Fibroblast of skin of left quadriceps (primary cell): ENCODE measurements around the gene DFFB.

Source experiments
- DNase-seq, 2 experiments: peaks; one replicate each; pipeline ENCODE4 v3.0.0-alpha.2; 2013; ENCODE audit warnings: low read depth in 2 of 2

Gene DFFB

GRCh38 chr1:3872546-3872945 is 15.3 kb downstream of the DFFB start:
- no peak for DNase-seq

DNA sequence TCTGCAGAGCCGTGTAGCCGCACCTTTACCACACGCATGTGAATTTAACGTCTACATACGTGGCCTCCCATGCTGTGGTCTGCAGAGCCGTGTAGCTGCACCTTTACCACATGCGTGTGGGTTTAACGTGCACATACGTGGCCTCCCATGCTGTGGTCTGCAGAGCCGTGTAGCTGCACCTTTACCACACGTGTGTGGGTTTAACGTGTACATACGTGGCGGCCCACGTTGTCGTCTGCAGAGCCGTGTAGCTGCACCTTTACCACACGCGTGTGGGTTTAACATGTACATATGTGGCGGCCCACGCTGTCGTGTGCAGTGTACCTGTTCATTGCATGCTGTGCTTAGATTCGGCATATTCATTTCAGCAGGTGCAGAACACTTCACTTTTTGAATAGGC is 17.5 kb downstream of the DFFB start:
- DNase-seq = no peak

DNA sequence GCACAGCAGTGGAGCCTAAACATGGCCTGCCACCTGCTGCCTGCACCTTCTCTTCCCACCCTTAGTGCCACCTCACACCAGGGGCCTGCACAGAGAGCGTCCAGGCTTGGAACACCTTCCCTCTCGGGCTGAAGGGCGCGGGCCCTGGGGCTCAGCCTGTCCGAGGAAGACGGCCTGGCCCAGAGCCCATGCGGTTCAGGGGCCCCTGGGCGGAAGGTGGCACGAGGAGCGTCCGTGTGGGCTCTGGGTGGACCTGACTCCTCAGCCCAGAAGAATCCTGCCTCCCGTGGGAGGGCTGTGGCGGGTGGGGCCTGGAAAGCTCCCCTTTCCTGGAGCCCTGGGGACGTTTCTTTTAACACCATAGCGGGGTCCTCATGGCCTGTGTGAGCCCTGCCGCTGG is 19.4 kb downstream of the DFFB start:
- no peak for DNase-seq

DNA sequence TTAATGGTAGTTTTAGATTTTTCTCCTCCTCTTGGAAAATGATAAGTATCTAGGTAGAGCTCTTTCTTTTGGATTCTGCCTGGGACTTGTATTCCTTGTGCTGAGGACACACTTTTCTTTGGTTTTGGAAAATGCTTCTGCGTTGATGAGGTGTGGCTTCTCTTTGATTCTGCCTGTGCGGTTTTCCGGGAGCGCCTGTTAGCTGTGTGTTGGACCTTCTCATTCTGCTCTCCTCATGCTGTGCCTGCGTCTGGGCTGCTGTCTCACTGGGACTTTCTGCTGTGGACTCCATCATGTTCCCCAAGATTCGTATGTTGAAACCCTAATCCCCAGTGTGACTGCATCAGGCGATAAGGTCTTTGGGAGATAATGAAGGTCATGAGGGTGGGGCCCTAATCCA is 21.8 kb downstream of the DFFB start:
- no peak for DNase-seq

DNA sequence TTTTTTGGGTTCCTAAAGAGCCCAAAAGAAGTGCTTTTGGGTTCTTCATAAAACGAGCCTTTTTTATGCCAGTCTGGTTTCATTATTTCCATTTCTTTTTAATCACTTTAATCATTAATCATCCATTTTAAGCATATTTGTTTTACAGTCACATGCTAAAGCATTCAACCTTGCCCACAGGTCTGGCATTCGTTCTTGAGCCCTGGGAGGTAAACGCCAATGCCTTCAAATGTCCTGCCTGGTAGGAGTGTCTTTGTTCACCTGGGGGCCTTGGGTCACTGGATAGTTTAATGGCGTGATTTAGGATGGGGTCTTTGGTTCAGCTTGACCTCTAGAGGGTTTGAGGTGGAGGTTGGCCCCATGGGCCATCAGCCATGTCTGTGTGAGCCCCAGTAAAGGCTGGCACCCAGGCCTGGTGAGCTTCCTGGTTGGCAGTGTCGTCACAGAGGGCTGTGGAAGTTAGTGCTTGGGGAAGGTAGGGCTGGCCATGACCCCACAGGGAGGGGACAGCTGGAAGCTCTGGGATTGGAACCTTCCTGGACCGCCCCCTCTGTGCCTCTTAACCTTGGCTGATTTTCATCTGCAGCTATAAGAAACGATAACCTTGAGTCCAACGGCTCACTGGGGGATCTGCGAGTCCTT is 22.6 kb downstream of the DFFB start:
- no peak for DNase-seq

GRCh38 chr1:3880429-3881192 is 23.3 kb downstream of the DFFB start:
- DNase-seq = no peak

DNA sequence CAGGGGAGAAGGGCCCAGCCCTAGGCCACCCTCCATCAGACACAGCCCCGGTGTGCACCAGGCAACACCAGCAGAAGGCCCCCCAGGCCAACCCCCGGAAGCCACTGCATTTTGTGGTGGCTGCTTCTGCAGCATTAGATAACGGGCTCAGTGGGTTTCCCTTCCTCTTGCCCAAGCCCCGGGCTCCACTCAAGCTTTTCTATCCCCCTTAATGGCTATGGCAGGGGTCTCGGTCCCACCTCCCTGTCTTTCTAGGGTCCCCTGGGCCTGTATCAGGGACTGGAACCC is 23.9 kb downstream of the DFFB start:
- no peak for DNase-seq

- DNase-seq = no peak
These were observed 26.1 kb downstream of the DFFB start for GRCh38 chr1:3883194-3883925.

GRCh38 chr1:3884966-3885365 is 27.7 kb downstream of the DFFB start:
- no peak for DNase-seq

DNA sequence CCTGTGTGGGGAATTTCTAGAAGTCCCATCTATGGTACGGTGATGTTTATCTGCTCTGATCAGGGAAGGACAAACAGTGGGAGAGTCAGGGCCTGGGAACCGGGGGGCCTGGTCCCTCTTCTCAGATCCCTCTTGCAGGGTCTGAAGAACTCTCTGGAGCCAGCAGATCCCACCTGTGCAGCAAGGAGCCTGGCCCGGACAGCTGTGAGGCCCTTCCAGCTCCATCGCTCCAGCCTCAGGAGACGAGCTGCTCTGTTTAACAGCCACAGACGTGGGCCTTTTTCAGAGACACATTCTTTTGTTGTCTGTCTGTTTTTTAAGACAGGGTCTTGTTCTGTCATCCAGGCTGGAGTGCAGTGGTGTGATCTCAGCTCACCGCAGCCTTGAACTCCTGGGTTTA is 28.3 kb downstream of the DFFB start:
- no peak for DNase-seq

DNA sequence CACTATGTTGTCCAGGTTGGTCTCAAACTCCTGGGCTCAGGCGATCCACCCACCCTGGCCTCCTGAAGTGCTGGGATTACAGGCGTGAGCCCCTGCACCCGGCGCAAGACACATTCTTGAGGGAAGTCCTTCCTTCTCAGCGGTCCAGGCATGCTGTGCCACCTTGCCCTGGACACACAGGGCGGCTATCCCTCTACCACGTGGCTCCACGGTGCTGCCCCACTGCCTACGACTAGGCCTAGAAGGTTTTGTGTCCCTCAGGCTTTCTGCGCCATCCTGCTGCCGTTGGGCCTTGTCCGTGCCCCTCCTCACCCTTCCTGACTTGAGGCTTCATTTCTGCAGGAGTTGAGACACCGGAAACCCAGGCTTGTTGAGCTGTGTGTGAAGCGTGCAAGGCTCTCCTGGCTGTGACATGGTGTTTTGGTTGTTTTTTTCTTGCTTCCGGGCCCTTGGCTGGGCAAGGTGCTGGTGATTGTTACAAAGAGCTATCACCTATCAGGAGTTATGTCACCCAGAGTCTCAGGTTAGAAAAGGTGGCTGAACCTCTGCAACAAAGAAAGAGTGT is 28.9 kb downstream of the DFFB start:
- no peak for DNase-seq

DNA sequence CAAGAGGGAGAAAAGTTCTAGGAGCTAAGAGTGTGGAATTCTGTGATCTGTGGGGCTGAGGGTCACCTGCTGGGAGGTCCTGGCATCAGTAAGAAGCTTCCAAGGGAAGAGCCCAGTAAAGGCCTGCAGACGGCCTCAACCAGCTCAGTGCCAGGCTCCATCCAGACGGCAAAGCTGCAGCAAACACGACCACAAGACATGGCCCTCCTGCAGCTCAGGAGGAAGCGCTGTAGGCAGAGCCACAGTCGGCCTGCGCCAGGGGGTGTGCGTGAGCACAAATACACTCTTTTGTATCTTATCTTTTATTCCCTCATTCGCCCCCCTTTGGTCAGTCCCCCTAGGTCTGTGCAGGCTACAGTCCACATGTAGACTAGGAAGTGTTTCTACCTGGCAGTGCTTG is 29.4 kb downstream of the DFFB start:
- no peak for DNase-seq

- DNase-seq = no peak
These were observed 31.0 kb downstream of the DFFB start for GRCh38 chr1:3888301-3888700.

GRCh38 chr1:3889936-3890335 is 32.7 kb downstream of the DFFB start:
- DNase-seq = no peak

DNA sequence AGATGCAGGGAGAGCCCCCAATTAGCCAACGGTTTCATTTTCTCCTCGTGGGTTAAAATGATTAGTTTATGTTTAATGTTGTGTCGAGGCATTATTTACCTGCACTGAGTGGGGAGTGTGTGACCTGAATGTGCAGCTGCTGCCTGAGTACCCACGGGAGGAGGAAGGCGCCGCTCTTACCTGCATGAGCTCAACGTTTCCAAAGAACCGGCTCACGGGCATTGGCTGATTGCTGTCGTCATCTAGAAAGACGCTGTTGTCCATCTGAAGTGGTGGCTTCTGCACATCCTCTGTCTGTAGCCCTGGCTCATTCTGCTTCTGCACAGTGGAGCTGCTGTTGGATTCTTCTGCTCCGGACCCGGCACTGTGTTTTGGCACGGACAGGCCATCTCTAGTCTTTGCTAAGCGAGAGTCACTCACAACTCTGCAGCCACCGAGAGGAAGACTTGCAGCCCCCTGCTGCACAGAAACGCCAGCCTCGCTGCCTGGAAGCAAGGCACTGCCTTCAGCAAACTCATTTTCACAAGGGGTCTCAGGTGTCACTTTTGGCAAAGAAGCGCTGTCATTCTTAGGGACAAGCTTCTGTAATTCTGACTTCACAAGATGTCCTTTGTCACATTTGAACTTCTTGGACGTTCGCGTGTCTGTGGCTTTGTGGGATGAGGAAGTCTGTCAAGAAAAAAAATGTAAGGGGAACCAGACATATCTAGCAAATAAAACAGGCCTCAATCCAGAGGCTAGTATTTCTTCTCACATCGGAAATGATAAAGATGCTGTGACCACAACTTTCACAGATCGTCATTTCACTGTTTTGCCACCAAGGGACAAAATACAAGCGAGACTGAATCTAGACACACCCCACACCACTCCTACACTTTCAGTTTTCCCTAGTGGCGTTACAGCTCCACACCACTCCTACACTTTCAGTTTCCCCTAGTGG is 33.4 kb downstream of the DFFB start:
- no peak for DNase-seq

- DNase-seq = no peak
These were observed 34.1 kb downstream of the DFFB start for GRCh38 chr1:3891329-3891865.

- DNase-seq = no peak
These were observed 35.5 kb downstream of the DFFB start for GRCh38 chr1:3892748-3893147.

GRCh38 chr1:3893190-3893589 is 35.9 kb downstream of the DFFB start:
- no peak for DNase-seq

DNA sequence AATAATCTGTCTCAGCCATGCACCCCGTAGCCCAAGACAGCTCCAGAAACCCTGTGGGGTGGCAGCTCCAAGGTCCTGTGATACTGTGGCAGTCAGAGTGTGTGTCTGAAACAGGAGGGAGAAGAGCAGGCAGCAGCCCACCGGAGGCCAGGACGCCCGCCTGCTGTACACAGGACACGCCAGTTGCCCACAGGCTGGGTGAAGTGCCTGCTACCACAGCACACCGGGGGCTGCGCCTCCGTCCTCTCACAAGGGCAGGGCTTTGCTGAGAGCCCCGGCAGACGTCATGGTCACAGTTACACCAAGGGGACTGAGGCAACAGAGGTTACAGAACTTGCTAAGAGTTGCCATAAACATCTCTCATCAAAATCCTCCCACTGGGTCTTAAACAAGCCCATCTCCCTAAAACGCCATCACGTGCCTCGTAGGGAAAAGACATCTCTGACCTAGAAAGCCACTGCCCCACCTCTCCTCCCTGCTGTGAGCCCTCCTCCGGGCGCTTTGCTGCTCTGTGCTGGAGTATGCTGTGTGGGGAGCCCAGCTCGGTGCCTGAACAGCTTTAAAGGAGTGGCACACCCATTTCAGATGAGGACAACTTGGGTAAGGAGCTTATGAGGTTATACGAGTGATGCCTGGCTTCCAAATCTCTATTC is 37.5 kb downstream of the DFFB start:
- DNase-seq = no peak

GRCh38 chr1:3895279-3895950 is 38.1 kb downstream of the DFFB start:
- DNase-seq = no peak
